ENCODE measurements around the gene AKAP13. TPM values are rescaled to one million over a fixed set of nuclear protein-coding genes. Genes with fewer than 3 reads are reported as not detected.

AKAP13 gene
- total and polyA plus RNA-seq, 2 of the 8 experiments (the other 6 are each of a cell fraction or from before 2014, with no cell fraction given), result 14.0 to 46.2 TPM

- Histone ChIP-seq H3K56ac (replicated peaks; ENCODE audit: insufficient read length, low read depth, low read length) (no peak overlapping the region), H2BK15ac (ENCODE audit: low read length) (no peak overlapping the region), H3K23me2 (ENCODE audit: low read depth, low read length) (no peaks in the 10 kb centered on the region), H3K79me2 (ENCODE audit: control insufficient read depth in 1 of 2, insufficient read depth in 2 of 2, low read length in 2 of 2) (peaks cover 3 to 92% of the 10 kb centered on the region in 2 experiments), H3K9ac (replicated peaks in 1 of 4; ENCODE audit: extremely low read depth in 1 of 4, low read depth in 3 of 4, low read length in 3 of 4) (no peak overlapping the region), H3K18ac (ENCODE audit: extremely low read depth, low read length) (no peak overlapping the region), H4K5ac (ENCODE audit: insufficient read length, low read depth, low read length) (no peak overlapping the region), H3K36me3 (ENCODE audit: control insufficient read depth in 2 of 4, insufficient read depth in 4 of 4, low read length in 3 of 4) (peaks cover 3 to 9% (median 6%) of the 10 kb centered on the region in 4 experiments; a peak in 5 of 8 replicates), H3K27me3 (replicated peaks in 1 of 4; ENCODE audit: control insufficient read depth in 3 of 4, extremely low read depth in 1 of 4, insufficient read depth in 3 of 4, low read length in 3 of 4) (no peaks in the 10 kb centered on the region), H2BK5ac (ENCODE audit: low read depth, low read length) (no peak overlapping the region), H2AK5ac (ENCODE audit: low read depth, low read length) (no peak overlapping the region), H3K4me1 (replicated peaks in 1 of 4; ENCODE audit: control insufficient read depth in 3 of 4, insufficient read depth in 4 of 4, low read length in 3 of 4) (peaks cover 0 to 7% (median 0%) of the 10 kb centered on the region in 4 experiments; a peak in 1 of 7 replicates), H2BK120ac (replicated peaks; ENCODE audit: low read depth, low read length) (no peak overlapping the region), H3K4ac (replicated peaks; ENCODE audit: insufficient read length, low read depth, low read length) (no peak overlapping the region), H3K4me2 (ENCODE audit: insufficient read depth in 1 of 2, low read depth in 2 of 2, low read length in 2 of 2) (no peak overlapping the region), H3K23ac (ENCODE audit: insufficient read length) (no peak overlapping the region), H2BK12ac (ENCODE audit: low read depth, low read length) (no peak overlapping the region), H2AFZ (ENCODE audit: low read length) (no peak overlapping the region), H3K27ac (ENCODE audit: low read depth, low read length) (no peak overlapping the region), H3K79me1 (ENCODE audit: low read depth, low read length) (peaks cover 46% of the 10 kb centered on the region), H3K4me3 (ENCODE audit: extremely low read depth in 1 of 4, insufficient read depth in 2 of 4, low read depth in 3 of 4, low read length in 4 of 4) (no peak overlapping the region), H4K20me1 (replicated peaks in 1 of 2; ENCODE audit: control insufficient read depth in 1 of 2, insufficient read depth in 2 of 2, low read length in 2 of 2) (peaks cover 18 to 38% of the 10 kb centered on the region in 2 experiments), H3K9me3 (ENCODE audit: insufficient read depth in 2 of 2, low read depth in 1 of 2, low read length in 1 of 2) (no peaks in the 10 kb centered on the region; a peak in 1 of 4 replicates), H4K91ac (replicated peaks; ENCODE audit: insufficient read length, low read length) (no peak overlapping the region), H3K14ac (ENCODE audit: insufficient read length) (no peak overlapping the region), H4K8ac (ENCODE audit: extremely low read depth, insufficient read depth, low read length) (no peak overlapping the region), H2BK20ac (ENCODE audit: low read length) (no peak overlapping the region)
- TF ChIP-seq SP2 (IDR thresholded peaks at IDR 0.05; ENCODE audit: low read length) (no peak), POLR2A (IDR thresholded peaks at IDR 0.05; ENCODE audit: control extremely low read depth in 1 of 2, low read depth in 2 of 2, low read length in 2 of 2) (no peak), FOSL1 (IDR thresholded peaks at IDR 0.05; ENCODE audit: insufficient read depth, low read depth, low read length) (no peak), SIX5 (IDR thresholded peaks at IDR 0.05; ENCODE audit: low read depth, low read length) (no peak), TEAD4 (IDR thresholded peaks at IDR 0.05; ENCODE audit: low read depth, low read length) (no peak), SRF (IDR thresholded peaks at IDR 0.05; ENCODE audit: low read depth, low read length) (no peak), GABPA (IDR thresholded peaks at IDR 0.05; ENCODE audit: borderline replicate concordance, insufficient read depth, low read length) (no peak), CREB1 (IDR thresholded peaks at IDR 0.05) (no peak), KDM4A (IDR thresholded peaks at IDR 0.05; ENCODE audit: low read depth, low read length, severe bottlenecking) (no peak)
- CTCF ChIA-PET (ENCODE audit: partially characterized antibody), result interaction anchor here (2.2 kb wide), 1 partner anchor 12 kb away, joined by 6 read pairs; no protein-coding TSS in a partner anchor
- whole genome bisulfite sequencing, 2 experiments (ENCODE audit: extremely low coverage in 1 of 2, insufficient coverage in 1 of 2, insufficient read length in 1 of 2, insufficient replicate concordance in 2 of 2, low coverage in 1 of 2, low lambda C conversion rate in 2 of 2, missing lambda C conversion rate in 1 of 2), result 88% methylated on average over 9 of the region's 9 CpGs; no CpG with 5 or more reads in 1 of the 2 experiments
- POLR2A ChIA-PET (ENCODE audit: partially characterized antibody), result no interaction called here
- no peak for FAIRE-seq
- no peak for DNase-seq (ENCODE audit: low read depth in 1 of 2, low spot score in 2 of 2)
Observed at GRCh38 chr15:85772668-85773067, 392.3 kb downstream of the AKAP13 start.

Data from H1 (cell line).